Neural progenitor cell (in vitro differentiated cells): ENCODE results near the gene ZNF605. TPM values are rescaled to one million over a fixed set of nuclear protein-coding genes. Genes with fewer than 3 reads are reported as not detected.
"Not testable (repeated sequence)": the region's sequence is repeated elsewhere in the genome, so short reads cannot be mapped to it uniquely, and the experiment has no call there.

Source experiments
- DNase-seq: peaks from one replicate; pipeline ENCODE4 v3.0.0-alpha.2; 2016; ENCODE audit warnings: low spot score
- H2AFZ ChIP-seq: fragments of 200-600 bp; sonication (generic); replicated peaks from 2 replicates; pipeline ENCODE4 v1.6.1; 2016; ENCODE audit warnings: antibody characterized with exemption
- H3F3A ChIP-seq: fragments of 200-600 bp; sonication (generic); 2 replicates; pipeline ENCODE4 v1.6.1; 2016; ENCODE audit warnings: antibody characterized with exemption, low read depth
- H3K27ac ChIP-seq: fragments of 200-600 bp; sonication (generic); 2 replicates; pipeline ENCODE4 v1.5.1; 2016; ENCODE audit warnings: mild to moderate bottlenecking
- H3K27me3 ChIP-seq: fragments of 200-600 bp; sonication (generic); 2 replicates; pipeline ENCODE4 v1.6.1; 2016; ENCODE audit warnings: mild to moderate bottlenecking, moderate library complexity
- H3K36me3 ChIP-seq: fragments of 200-600 bp; sonication (generic); 2 replicates; pipeline ENCODE4 v1.5.1; 2016
- H3K4me1 ChIP-seq: fragments of 200-600 bp; sonication (generic); 2 replicates; pipeline ENCODE4 v1.6.1; 2016; ENCODE audit warnings: mixed run types
- H3K4me2 ChIP-seq: fragments of 200-600 bp; sonication (generic); 2 replicates; pipeline ENCODE4 v1.6.1; 2016
- H3K4me3 ChIP-seq: fragments of 200-600 bp; sonication (generic); 2 replicates; pipeline ENCODE4 v1.5.1; 2016
- H3K79me2 ChIP-seq: fragments of 200-600 bp; sonication (generic); 2 replicates; pipeline ENCODE4 v1.6.1; 2016; ENCODE audit warnings: low read depth
- H3K9ac ChIP-seq: fragments of 200-600 bp; sonication (generic); 2 replicates; pipeline ENCODE4 v1.6.1; 2016
- H3K9me3 ChIP-seq: fragments of 200-600 bp; sonication (generic); 2 replicates; pipeline ENCODE4 v1.5.1; 2016; ENCODE audit warnings: low read depth
- H4K20me1 ChIP-seq: fragments of 200-600 bp; sonication (generic); 2 replicates; pipeline ENCODE4 v1.6.1; 2016; ENCODE audit warnings: low read depth
- H3K27ac Mint-ChIP-seq: 3 replicates; pipeline ENCODE4 v1.8.0; 2021; ENCODE audit warnings: mixed read lengths
- H3K27me3 Mint-ChIP-seq: 2 replicates; pipeline ENCODE4 v1.8.0; 2022; ENCODE audit warnings: low read depth, mild to moderate bottlenecking, inconsistent platforms, moderate library complexity, mixed read lengths; ENCODE audit not compliant: insufficient read depth
- H3K36me3 Mint-ChIP-seq: 3 replicates; pipeline ENCODE4 v1.8.0; 2021; ENCODE audit warnings: mixed read lengths
- H3K4me1 Mint-ChIP-seq: 3 replicates; pipeline ENCODE4 v1.8.0; 2021; ENCODE audit warnings: mixed read lengths
- H3K4me3 Mint-ChIP-seq: 3 replicates; pipeline ENCODE4 v1.8.0; 2021; ENCODE audit warnings: mild to moderate bottlenecking, moderate library complexity, mixed read lengths
- H3K9me3 Mint-ChIP-seq: 3 replicates; pipeline ENCODE4 v1.8.0; 2020; ENCODE audit warnings: mixed read lengths
- EZH2 ChIP-seq: fragments of 200-600 bp; sonication (generic); IDR thresholded peaks from 2 replicates; pipeline ENCODE4 v1.6.1; 2017; ENCODE audit warnings: antibody characterized with exemption, mild to moderate bottlenecking, moderate library complexity
- EZH2phosphoT487 ChIP-seq: fragments of 200-600 bp; sonication (generic); IDR thresholded peaks from 2 replicates; pipeline ENCODE4 v1.6.1; 2017; ENCODE audit warnings: antibody characterized with exemption
- total RNA-seq: library from RNA; depleted of rRNA; stranded (reverse); fragments of >200 nt; gene quantifications from 2 replicates; pipeline ENCODE4 v1.2.3, GENCODE V29; 2015; ENCODE audit warnings: low replicate concordance
- TF ChIP-seq, protein P1 (sequence below): fragments of 200-600 bp; sonication (generic); IDR thresholded peaks from 2 replicates; pipeline ENCODE4 v1.5.1; 2017; ENCODE audit warnings: antibody characterized with exemption, mild to moderate bottlenecking

ZNF605 gene
- total RNA-seq, 1 donor from 2014 or later: 28.8 TPM

DNA sequence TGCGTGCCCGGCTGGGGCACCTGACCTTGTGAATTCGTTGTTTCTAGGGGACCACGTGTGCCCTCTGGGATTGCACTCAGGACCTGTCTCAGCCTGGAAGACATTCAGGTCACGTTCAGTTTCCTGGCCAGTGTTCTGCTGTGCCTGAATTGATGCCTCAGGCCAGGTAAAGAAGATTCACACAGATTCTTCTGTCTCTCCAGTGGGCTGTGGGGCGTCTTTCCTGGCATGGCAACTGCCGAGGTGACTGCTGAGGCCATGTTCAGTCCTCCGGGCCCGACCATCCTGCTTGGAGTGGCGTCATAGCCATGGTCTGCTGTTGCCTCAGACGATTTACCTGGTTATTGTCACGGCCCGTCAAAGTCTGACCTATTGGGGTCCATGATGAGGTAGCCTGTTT lies 13.5 kb downstream of the ZNF605 start:
- Histone ChIP-seq H3K4me2 (no peak overlapping the region), H3K4me1 (no peaks in the 10 kb centered on the region), H3K36me3 (peaks cover 14% of the 10 kb centered on the region), H2AFZ (no peak overlapping the region), H3K9ac (no peak overlapping the region), H3K79me2 (no peaks in the 10 kb centered on the region), H4K20me1 (no peaks in the 10 kb centered on the region), H3K9me3 (no peaks in the 10 kb centered on the region), H3K27ac (no peak overlapping the region), H3F3A (no peaks in the 10 kb centered on the region), H3K4me3 (no peak overlapping the region), H3K27me3 (no peaks in the 10 kb centered on the region)
- H3K4me1 Mint-ChIP-seq: no peaks in the 10 kb centered on the region
- peaks cover 60% of the 10 kb centered on the region for H3K36me3 Mint-ChIP-seq
- no peak overlapping the region for H3K4me3 Mint-ChIP-seq
- H3K27ac Mint-ChIP-seq: no peak overlapping the region
- no peak for DNase-seq
- peaks cover 54% of the 10 kb centered on the region for H3K9me3 Mint-ChIP-seq
- TF ChIP-seq EZH2: no peak
- no peak for TF ChIP-seq EZH2phosphoT487
- TF ChIP-seq, protein P1, sequence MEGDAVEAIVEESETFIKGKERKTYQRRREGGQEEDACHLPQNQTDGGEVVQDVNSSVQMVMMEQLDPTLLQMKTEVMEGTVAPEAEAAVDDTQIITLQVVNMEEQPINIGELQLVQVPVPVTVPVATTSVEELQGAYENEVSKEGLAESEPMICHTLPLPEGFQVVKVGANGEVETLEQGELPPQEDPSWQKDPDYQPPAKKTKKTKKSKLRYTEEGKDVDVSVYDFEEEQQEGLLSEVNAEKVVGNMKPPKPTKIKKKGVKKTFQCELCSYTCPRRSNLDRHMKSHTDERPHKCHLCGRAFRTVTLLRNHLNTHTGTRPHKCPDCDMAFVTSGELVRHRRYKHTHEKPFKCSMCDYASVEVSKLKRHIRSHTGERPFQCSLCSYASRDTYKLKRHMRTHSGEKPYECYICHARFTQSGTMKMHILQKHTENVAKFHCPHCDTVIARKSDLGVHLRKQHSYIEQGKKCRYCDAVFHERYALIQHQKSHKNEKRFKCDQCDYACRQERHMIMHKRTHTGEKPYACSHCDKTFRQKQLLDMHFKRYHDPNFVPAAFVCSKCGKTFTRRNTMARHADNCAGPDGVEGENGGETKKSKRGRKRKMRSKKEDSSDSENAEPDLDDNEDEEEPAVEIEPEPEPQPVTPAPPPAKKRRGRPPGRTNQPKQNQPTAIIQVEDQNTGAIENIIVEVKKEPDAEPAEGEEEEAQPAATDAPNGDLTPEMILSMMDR: no peak
- peaks cover 6% of the 10 kb centered on the region for H3K27me3 Mint-ChIP-seq

DNA sequence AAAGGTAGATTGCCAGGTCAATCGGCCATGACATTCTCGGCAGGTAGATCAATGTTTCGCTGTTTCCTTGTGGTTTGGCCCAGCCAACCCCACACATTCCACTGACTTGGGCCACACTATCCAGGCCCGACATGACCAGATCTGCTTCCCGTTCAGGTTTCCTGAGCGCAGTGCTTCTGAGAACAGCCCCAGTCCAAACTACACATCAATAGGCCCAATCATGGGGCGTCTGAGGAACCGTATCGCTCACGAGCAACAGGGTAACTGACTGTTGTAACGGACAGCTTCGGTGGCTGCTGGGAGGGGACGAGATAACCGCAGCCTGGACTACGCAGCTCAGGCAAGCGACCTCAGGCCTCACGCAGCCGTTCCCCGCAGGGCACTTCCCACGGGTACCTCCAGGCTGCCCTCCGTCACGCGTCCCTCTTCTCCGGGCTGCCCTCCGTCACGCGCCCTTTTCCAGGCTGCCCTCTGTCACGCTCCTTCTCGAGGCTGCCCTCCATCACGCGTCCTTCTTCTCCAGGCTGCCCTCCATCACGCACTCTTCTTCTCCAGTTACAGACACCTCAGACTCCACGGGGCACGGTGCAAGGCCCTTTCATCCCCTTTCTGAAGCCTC lies 14.7 kb downstream of the ZNF605 start:
- H3K4me3 ChIP-seq: no peak overlapping the region
- no peak overlapping the region for H2AFZ ChIP-seq
- no peaks in the 10 kb centered on the region for H3K4me1 Mint-ChIP-seq
- no peaks in the 10 kb centered on the region for H3F3A ChIP-seq
- no peaks in the 10 kb centered on the region for H4K20me1 ChIP-seq
- H3K4me2 ChIP-seq: no peak overlapping the region
- H3K27me3 ChIP-seq: no peaks in the 10 kb centered on the region
- no peaks in the 10 kb centered on the region for H3K4me1 ChIP-seq
- H3K36me3 Mint-ChIP-seq: peaks cover 64% of the 10 kb centered on the region
- DNase-seq: no peak
- no peak overlapping the region for H3K27ac Mint-ChIP-seq
- peaks cover 6% of the 10 kb centered on the region for H3K27me3 Mint-ChIP-seq
- H3K36me3 ChIP-seq: peaks cover 16% of the 10 kb centered on the region
- no peaks in the 10 kb centered on the region for H3K79me2 ChIP-seq
- H3K4me3 Mint-ChIP-seq: no peak overlapping the region
- H3K9me3 ChIP-seq: peaks cover 4% of the 10 kb centered on the region
- H3K27ac ChIP-seq: no peak overlapping the region
- no peak overlapping the region for H3K9ac ChIP-seq
- H3K9me3 Mint-ChIP-seq: peaks cover 60% of the 10 kb centered on the region
- TF ChIP-seq EZH2 (no peak), EZH2phosphoT487 (no peak)
- TF ChIP-seq, protein P1: no peak

DNA sequence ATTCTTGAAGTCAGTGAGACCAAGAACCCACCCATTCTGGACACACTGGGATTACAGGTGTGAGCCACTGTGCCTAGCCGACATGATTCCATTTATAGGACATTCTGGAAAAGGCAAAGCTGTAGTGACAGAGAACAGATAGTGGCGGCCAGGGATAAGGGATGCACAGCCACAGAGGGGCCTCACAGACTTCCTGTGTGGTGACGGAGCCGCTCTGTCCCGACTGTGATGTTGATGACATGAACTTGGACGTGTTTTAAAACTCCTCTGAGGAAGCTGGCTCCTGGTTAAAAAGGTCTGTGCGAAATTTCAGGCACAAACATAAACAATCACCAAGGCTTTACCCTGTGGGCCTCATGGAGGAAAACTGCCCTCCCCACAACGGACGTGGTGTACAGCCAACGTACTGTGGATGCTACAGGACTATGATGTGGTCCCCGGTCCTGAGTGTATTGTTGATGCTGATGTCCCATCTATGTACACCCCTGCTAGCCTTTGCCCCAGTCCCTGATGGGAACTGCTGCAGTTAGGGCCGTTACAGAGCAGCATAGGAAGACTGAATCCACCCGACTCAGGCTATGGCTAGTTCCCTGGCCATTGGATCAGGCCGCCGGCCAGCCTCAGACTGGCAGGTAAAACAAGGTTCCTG lies 15.9 kb downstream of the ZNF605 start:
- Mint-ChIP-seq H3K4me1 (no peaks in the 10 kb centered on the region), H3K36me3 (peaks cover 62% of the 10 kb centered on the region), H3K9me3 (peaks cover 58% of the 10 kb centered on the region), H3K27ac (no peak overlapping the region), H3K4me3 (no peak overlapping the region), H3K27me3 (peaks cover 2% of the 10 kb centered on the region)
- peaks cover 9% of the 10 kb centered on the region for H3K9me3 ChIP-seq
- no peak overlapping the region for H3K9ac ChIP-seq
- no peak overlapping the region for H2AFZ ChIP-seq
- no peaks in the 10 kb centered on the region for H3K79me2 ChIP-seq
- H4K20me1 ChIP-seq: no peaks in the 10 kb centered on the region
- H3K4me2 ChIP-seq: no peak overlapping the region
- no peak for DNase-seq
- H3K36me3 ChIP-seq: peaks cover 20% of the 10 kb centered on the region
- H3K4me1 ChIP-seq: no peaks in the 10 kb centered on the region
- TF ChIP-seq, protein P1: no peak
- TF ChIP-seq EZH2 (no peak), EZH2phosphoT487 (no peak)
- no peak overlapping the region for H3K4me3 ChIP-seq
- H3F3A ChIP-seq: no peaks in the 10 kb centered on the region
- H3K27ac ChIP-seq: no peak overlapping the region
- no peaks in the 10 kb centered on the region for H3K27me3 ChIP-seq

DNA sequence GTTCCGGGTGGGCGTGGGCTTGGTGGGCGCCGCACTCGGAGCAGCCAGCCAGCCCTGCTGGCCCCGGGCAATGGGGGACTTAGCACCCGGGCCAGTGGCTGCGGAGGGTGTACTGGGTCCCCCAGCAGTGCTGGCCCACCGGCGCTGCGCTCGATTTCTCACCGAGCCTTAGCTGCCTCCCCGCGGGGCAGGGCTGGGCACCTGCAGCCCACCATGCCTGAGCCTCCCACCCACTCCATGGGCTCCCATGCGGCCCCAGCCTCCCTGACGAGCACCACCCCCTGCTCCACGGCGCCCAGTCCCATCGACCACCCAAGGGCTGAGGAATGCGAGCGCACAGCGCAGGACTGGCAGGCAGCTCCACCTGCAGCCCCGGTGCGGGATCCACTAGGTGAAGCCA lies 17.3 kb downstream of the ZNF605 start:
- H3K27ac ChIP-seq, H3K4me1 ChIP-seq, H3F3A ChIP-seq, H3K4me1 Mint-ChIP-seq, H3K27ac Mint-ChIP-seq, H3K9ac ChIP-seq, H3K4me3 ChIP-seq, H3K27me3 ChIP-seq, H2AFZ ChIP-seq, H3K4me2 ChIP-seq, DNase-seq, H3K4me3 Mint-ChIP-seq, H3K27me3 Mint-ChIP-seq, H3K79me2 ChIP-seq, H4K20me1 ChIP-seq: not testable (repeated sequence)
- Histone ChIP-seq H3K36me3 (peaks cover 12% of the 10 kb centered on the region), H3K9me3 (peaks cover 11% of the 10 kb centered on the region)
- Mint-ChIP-seq H3K9me3 (peaks cover 60% of the 10 kb centered on the region), H3K36me3 (peaks cover 54% of the 10 kb centered on the region)
